Ishikawa (cell line): ENCODE data around the gene SPINK13.

Experiments
- CEBPB ChIP-seq: IDR thresholded peaks from 2 replicates; pipeline ENCODE4 v1.6.1; 2012
- CREB1 ChIP-seq: IDR thresholded peaks from 2 replicates; pipeline ENCODE4 v1.6.1; 2012; ENCODE audit warnings: low read depth
- EGR1 ChIP-seq: IDR thresholded peaks from 2 replicates; pipeline ENCODE4 v1.6.1; 2012
- EP300 ChIP-seq: IDR thresholded peaks from 2 replicates; pipeline ENCODE4 v1.6.1; 2012; ENCODE audit warnings: borderline replicate concordance
- FOXM1 ChIP-seq: IDR thresholded peaks from 2 replicates; pipeline ENCODE4 v1.6.1; 2012; ENCODE audit warnings: low read depth, borderline replicate concordance
- MAX ChIP-seq: IDR thresholded peaks from 2 replicates; pipeline ENCODE4 v1.6.1; 2012
- NFIC ChIP-seq: IDR thresholded peaks from 2 replicates; pipeline ENCODE4 v1.6.1; 2012
- RAD21 ChIP-seq: IDR thresholded peaks from 2 replicates; pipeline ENCODE4 v1.6.1; 2012; ENCODE audit warnings: low read depth
- TAF1 ChIP-seq: IDR thresholded peaks from 2 replicates; pipeline ENCODE4 v1.6.1; 2012; ENCODE audit warnings: low read depth, mild to moderate bottlenecking
- TCF12 ChIP-seq: IDR thresholded peaks from 2 replicates; pipeline ENCODE4 v1.6.1; 2012; ENCODE audit warnings: low read depth
- TEAD4 ChIP-seq: IDR thresholded peaks from 2 replicates; pipeline ENCODE4 v1.6.1; 2012
- YY1 ChIP-seq: IDR thresholded peaks from 2 replicates; pipeline ENCODE4 v1.6.1; 2012; ENCODE audit warnings: low read depth
- ZBTB7A ChIP-seq: IDR thresholded peaks from 2 replicates; pipeline ENCODE4 v1.6.1; 2012; ENCODE audit warnings: low read depth
- TF ChIP-seq, protein P1 (sequence below): IDR thresholded peaks from 2 replicates; pipeline ENCODE4 v1.6.1; 2012
- TF ChIP-seq, protein P2 (sequence below): IDR thresholded peaks from 2 replicates; pipeline ENCODE4 v1.6.1; 2012; ENCODE audit warnings: low read depth, mild to moderate bottlenecking

Gene SPINK13

DNA sequence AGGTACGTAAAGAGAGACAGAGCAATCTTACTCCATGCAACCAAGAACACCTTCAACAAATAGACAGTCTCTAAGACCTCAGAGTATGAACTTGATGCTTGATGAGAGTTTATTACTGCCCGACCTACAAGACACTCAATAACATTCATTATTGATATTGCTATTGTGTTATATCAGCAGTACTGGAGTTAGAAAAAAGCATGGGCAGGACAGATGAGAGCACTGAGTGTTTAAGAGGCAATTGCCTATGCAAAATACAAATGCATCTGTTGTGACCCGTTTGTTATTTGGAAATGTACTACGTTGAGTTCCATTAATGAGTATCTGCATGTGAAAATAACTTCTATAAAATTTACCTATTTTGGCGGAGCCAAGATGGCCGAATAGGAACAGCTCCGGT is 38.4 kb upstream of the SPINK13 start:
- TF ChIP-seq CREB1 = no peak
- TF ChIP-seq FOXM1 = no peak
- TF ChIP-seq TCF12 = no peak
- TF ChIP-seq NFIC = no peak
- TF ChIP-seq, protein P1, sequence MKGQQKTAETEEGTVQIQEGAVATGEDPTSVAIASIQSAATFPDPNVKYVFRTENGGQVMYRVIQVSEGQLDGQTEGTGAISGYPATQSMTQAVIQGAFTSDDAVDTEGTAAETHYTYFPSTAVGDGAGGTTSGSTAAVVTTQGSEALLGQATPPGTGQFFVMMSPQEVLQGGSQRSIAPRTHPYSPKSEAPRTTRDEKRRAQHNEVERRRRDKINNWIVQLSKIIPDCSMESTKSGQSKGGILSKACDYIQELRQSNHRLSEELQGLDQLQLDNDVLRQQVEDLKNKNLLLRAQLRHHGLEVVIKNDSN = no peak
- no peak for TF ChIP-seq CEBPB
- no peak for TF ChIP-seq RAD21
- no peak for TF ChIP-seq MAX
- TF ChIP-seq TEAD4 = no peak
- TF ChIP-seq ZBTB7A = no peak
- no peak for TF ChIP-seq YY1
- no peak for TF ChIP-seq TAF1
- no peak for TF ChIP-seq EGR1

DNA sequence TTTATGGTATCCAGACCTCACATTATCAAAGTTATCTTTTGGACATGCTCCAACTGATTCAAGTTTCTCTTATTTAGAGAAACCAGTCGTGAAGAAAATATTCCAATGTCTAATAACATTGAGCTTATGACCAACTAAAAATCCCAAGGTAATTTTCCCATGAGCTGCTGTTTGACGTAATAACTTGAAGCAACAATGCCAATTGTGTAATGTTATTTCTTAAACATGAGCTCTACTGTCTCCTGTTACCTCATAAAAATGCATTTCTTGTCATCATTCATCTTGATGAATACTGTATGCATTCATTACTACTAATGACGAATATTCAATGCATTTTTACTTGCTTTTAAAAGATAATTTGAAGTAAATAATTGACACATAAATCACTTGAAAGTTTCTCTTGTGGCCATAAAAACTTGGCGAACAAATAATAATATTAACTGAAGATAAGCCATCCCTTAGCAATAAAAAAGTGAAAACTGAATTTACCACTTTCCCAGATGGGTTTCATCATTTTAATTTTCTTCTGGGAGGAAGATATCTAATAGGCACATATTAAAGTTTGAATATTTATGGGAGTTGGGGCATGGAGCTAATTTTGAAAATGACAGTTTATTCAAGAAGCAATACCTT is 30.7 kb upstream of the SPINK13 start:
- TF ChIP-seq ZBTB7A (no peak), RAD21 (no peak), TEAD4 (no peak), EGR1 (no peak), NFIC (no peak), TAF1 (no peak), CREB1 (no peak), TCF12 (no peak), FOXM1 (no peak), CEBPB (no peak), MAX (no peak), EP300 (no peak), YY1 (no peak)
- TF ChIP-seq, protein P2, sequence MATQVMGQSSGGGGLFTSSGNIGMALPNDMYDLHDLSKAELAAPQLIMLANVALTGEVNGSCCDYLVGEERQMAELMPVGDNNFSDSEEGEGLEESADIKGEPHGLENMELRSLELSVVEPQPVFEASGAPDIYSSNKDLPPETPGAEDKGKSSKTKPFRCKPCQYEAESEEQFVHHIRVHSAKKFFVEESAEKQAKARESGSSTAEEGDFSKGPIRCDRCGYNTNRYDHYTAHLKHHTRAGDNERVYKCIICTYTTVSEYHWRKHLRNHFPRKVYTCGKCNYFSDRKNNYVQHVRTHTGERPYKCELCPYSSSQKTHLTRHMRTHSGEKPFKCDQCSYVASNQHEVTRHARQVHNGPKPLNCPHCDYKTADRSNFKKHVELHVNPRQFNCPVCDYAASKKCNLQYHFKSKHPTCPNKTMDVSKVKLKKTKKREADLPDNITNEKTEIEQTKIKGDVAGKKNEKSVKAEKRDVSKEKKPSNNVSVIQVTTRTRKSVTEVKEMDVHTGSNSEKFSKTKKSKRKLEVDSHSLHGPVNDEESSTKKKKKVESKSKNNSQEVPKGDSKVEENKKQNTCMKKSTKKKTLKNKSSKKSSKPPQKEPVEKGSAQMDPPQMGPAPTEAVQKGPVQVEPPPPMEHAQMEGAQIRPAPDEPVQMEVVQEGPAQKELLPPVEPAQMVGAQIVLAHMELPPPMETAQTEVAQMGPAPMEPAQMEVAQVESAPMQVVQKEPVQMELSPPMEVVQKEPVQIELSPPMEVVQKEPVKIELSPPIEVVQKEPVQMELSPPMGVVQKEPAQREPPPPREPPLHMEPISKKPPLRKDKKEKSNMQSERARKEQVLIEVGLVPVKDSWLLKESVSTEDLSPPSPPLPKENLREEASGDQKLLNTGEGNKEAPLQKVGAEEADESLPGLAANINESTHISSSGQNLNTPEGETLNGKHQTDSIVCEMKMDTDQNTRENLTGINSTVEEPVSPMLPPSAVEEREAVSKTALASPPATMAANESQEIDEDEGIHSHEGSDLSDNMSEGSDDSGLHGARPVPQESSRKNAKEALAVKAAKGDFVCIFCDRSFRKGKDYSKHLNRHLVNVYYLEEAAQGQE = no peak
- TF ChIP-seq, protein P1 = no peak

DNA sequence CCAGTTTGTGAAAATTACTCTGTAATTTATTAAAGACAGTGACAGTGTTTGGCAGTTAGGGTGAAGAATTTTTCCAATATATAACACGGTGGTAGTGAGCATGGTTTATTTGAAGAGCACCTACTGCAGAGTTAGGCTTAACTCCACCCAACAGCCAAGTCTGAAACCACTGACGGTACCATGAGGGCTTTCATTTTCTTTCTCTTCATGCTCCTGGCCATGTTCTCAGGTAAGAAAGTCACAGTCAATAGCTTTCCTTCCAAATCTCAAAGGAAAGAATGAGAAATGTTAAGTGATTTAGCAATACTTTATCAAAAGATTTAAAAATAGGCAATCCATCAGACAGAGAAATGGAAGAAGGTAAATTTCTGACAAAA is 30.2 kb upstream of the SPINK13 start, which contains the start of gene MARCOL:
Gene MARCOL, plus strand, starts transcription at position 108 of the 377 bp plus-strand sequence. Its CDS starts 73 bp downstream, at position 181.
- TF ChIP-seq TEAD4 (no peak), EGR1 (no peak), RAD21 (no peak), NFIC (no peak), MAX (no peak), FOXM1 (no peak), CEBPB (no peak), EP300 (no peak), CREB1 (no peak), ZBTB7A (no peak), TCF12 (no peak), TAF1 (no peak), YY1 (no peak)
- TF ChIP-seq, protein P2 = no peak
- TF ChIP-seq, protein P1 = no peak

- TF ChIP-seq CEBPB (no peak), EP300 (no peak), MAX (no peak), NFIC (no peak), TAF1 (no peak), CREB1 (no peak), FOXM1 (no peak), YY1 (no peak)
- TF ChIP-seq, protein P1 = no peak
- TF ChIP-seq, protein P2 = no peak
These were observed 19.7 kb upstream of the SPINK13 start for GRCh38 chr5:148248894-148249293.
